Ishikawa (cell line): ENCODE results near the gene WNT7A.

Source experiments
- CEBPB ChIP-seq: IDR thresholded peaks from 2 replicates; pipeline ENCODE4 v1.6.1; 2012
- CREB1 ChIP-seq: IDR thresholded peaks from 2 replicates; pipeline ENCODE4 v1.6.1; 2012; ENCODE audit warnings: low read depth
- EGR1 ChIP-seq: IDR thresholded peaks from 2 replicates; pipeline ENCODE4 v1.6.1; 2012
- EP300 ChIP-seq: IDR thresholded peaks from 2 replicates; pipeline ENCODE4 v1.6.1; 2012; ENCODE audit warnings: borderline replicate concordance
- FOXM1 ChIP-seq: IDR thresholded peaks from 2 replicates; pipeline ENCODE4 v1.6.1; 2012; ENCODE audit warnings: low read depth, borderline replicate concordance
- NFIC ChIP-seq: IDR thresholded peaks from 2 replicates; pipeline ENCODE4 v1.6.1; 2012
- RAD21 ChIP-seq: IDR thresholded peaks from 2 replicates; pipeline ENCODE4 v1.6.1; 2012; ENCODE audit warnings: low read depth
- TAF1 ChIP-seq: IDR thresholded peaks from 2 replicates; pipeline ENCODE4 v1.6.1; 2012; ENCODE audit warnings: low read depth, mild to moderate bottlenecking
- YY1 ChIP-seq: IDR thresholded peaks from 2 replicates; pipeline ENCODE4 v1.6.1; 2012; ENCODE audit warnings: low read depth
- ZBTB7A ChIP-seq: IDR thresholded peaks from 2 replicates; pipeline ENCODE4 v1.6.1; 2012; ENCODE audit warnings: low read depth
- TF ChIP-seq, protein P1 (sequence below): IDR thresholded peaks from 2 replicates; pipeline ENCODE4 v1.6.1; 2012
- TF ChIP-seq, protein P2 (sequence below): IDR thresholded peaks from 2 replicates; pipeline ENCODE4 v1.6.1; 2012; ENCODE audit warnings: low read depth, mild to moderate bottlenecking

The WNT7A gene

DNA sequence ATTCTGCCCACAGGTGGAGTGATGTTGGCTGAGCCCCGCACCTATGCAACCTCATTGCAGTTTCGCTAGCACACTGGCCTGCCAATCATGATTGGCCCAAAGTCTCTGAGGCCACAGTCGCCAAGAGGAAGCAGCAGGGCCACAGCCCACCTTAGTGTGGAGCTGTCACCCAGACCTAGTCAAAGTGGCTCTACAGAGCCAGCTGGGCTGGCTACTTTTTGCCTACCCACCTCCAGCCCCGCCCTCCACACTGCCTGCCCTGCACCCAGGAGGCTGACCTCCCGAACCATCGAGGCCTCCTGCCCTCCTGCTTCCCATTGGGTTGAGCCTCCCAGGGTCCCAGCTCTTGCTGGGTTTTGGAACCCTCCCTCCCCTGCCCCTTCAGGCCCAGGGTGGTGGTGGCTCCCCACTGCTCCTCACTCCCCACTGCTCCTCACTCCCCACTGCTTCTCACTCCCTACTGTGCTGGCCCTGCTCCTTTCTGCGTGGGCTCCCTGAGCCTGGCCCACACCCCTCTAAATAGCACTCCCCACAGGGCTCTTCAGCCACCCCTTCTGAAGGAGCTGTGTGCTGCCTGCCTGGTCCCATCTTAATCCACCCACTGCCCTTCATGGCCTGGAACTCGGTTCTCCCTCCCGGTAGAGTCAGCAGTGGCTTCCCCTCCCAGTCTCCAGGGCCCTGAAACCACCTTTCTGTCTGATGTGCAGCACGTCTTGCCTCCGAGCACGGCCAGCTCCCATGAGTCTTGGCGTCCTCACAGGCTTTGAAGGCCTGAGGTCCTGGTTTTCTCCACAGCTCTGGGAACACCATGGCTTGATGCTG, 89.3 kb downstream of the WNT7A start:
- TF ChIP-seq, protein P1, sequence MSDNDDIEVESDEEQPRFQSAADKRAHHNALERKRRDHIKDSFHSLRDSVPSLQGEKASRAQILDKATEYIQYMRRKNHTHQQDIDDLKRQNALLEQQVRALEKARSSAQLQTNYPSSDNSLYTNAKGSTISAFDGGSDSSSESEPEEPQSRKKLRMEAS = no peak
- TF ChIP-seq TAF1 (no peak), EP300 (no peak)

DNA sequence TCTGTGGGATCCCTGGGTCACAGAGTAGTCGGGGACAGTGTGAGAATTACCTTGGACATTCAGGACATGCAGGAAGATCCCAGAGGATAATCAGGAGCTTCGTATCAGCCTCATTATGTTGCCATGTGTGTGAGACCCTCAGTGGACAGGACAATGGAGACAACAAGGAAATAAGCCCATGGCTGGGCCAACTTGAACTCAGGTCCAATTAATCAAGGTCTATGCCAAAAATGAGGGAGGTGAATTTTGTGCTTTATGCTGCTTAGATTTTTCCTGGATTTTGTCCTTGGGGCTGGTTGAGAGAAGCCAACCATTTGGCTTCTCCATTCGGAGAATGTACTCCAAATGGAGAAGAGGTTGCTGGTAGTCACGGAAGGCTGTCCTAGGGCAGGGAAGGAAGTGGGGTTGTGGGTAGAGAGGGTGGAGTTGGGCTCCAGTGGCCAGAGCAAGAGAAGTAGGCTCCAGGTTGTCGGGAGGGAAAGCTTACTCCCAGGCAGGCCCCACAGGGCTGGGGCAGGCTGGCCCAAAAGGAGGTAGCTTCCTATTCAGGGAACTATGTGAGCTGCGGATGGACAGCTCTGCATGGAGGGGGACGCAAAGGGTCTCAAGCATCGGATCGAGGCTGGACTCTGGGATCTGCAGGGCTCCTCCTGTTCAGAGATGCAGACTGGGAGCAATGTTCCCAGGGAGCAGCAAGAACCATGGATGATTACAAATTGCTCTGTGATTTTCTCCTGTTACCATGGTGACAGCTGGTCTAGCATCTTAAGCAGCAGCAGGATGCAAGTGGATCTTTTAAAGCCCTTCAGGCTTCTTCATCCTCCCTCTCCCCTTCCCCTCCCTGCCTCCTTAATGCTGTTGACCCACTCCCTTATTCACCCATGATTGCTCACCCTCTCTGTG, 91.1 kb downstream of the WNT7A start:
- TF ChIP-seq ZBTB7A = no peak

DNA sequence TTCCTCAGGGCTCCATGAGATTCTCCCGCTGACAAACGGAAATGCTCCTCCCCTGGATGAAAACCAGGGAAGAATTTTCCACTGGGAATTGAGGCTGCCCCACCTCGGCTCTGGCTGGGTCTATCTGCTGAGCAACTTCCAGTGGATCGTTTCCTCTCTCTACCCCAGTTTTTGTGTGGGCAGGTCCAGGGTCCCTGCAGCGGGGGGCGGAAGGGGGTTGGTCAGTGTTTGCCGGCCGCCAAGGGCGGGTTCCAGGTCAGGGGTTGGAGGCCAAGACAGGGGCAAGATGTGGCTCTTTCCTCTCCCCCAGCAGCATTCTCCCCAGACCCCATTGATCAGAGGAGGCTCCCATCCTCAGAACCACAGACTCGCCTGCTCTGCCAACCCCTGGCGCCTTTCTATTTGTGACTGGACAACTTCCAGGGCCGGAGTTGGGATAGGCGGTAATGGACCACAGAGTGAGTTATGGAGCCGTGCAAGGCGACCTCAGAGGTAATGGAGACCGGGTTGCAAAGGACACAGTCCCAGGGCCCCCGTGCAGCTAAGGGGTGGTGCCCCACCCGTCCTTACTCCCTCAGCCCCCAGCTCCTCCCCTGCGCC, 92.2 kb downstream of the WNT7A start:
- no peak for TF ChIP-seq EGR1

DNA sequence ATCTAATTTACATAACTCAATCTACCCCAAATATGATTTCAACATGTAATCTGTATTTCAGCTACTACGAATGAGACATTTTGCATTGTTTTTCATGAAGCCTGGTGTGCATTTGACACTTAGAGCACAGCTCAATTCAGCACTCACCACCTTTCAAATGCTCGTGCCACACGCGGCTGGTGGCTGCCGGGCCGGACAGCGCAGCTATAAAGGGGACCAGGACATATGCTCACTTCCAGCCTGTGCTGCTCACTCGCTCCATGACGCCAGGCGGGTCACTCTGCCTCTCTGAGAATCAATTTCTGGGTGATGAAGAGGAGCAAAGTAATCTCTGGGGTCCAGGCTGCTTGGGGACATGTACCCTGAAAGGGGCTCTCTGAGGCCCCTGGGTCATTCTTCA, 93.1 kb downstream of the WNT7A start:
- TF ChIP-seq FOXM1 = no peak

DNA sequence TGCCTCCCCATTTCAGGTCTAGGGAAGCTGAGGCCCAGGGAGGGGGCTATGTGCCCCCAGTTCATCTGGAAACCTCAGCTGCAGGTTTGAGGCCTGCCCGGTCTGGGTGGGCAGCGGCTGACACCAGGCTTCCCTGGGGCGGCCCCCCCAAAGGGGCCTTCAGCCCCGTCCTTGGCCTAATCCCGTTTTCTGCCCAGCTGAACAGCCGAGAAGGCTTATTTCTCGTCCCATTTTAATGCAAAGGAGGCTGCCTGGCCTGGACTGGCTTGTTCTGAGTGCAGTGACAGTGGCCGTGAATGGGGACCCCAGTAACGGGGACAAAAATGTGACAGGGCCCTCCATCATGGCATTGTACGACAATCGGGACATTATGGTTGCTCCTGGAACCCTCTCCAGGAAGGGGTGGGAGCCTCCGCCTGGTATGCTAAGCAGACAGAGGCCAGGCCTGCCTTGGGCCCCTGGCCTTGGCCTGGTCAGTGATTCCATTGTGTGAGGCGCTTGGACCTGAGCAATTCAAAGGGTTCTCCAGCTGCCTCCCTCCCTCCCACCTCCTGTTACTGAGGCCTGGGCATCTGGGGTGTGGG, 93.9 kb downstream of the WNT7A start:
- TF ChIP-seq YY1 (no peak), EGR1 (no peak), TAF1 (no peak), RAD21 (no peak), CEBPB (no peak), NFIC (no peak)
- TF ChIP-seq, protein P2, sequence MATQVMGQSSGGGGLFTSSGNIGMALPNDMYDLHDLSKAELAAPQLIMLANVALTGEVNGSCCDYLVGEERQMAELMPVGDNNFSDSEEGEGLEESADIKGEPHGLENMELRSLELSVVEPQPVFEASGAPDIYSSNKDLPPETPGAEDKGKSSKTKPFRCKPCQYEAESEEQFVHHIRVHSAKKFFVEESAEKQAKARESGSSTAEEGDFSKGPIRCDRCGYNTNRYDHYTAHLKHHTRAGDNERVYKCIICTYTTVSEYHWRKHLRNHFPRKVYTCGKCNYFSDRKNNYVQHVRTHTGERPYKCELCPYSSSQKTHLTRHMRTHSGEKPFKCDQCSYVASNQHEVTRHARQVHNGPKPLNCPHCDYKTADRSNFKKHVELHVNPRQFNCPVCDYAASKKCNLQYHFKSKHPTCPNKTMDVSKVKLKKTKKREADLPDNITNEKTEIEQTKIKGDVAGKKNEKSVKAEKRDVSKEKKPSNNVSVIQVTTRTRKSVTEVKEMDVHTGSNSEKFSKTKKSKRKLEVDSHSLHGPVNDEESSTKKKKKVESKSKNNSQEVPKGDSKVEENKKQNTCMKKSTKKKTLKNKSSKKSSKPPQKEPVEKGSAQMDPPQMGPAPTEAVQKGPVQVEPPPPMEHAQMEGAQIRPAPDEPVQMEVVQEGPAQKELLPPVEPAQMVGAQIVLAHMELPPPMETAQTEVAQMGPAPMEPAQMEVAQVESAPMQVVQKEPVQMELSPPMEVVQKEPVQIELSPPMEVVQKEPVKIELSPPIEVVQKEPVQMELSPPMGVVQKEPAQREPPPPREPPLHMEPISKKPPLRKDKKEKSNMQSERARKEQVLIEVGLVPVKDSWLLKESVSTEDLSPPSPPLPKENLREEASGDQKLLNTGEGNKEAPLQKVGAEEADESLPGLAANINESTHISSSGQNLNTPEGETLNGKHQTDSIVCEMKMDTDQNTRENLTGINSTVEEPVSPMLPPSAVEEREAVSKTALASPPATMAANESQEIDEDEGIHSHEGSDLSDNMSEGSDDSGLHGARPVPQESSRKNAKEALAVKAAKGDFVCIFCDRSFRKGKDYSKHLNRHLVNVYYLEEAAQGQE = no peak

DNA sequence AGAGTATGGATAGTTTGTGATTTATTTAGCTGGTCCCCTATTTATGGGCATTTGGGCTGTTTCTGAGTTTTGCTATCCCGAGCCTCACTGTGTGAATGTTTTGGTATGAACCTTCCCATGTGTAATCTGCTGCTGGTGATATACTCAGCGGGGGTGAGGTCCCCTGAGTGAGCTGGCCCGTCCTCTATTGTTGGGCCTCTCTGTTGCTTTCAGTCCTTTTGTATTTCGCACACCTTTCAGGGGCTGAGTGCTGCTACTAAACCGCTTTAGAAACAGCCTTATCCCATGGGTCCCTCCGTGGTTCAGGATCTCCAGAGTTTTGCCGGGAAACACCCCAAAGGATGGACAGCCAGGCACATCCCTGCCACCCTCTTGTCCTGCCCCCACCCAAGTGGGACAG, 94.5 kb downstream of the WNT7A start:
- no peak for TF ChIP-seq CEBPB

DNA sequence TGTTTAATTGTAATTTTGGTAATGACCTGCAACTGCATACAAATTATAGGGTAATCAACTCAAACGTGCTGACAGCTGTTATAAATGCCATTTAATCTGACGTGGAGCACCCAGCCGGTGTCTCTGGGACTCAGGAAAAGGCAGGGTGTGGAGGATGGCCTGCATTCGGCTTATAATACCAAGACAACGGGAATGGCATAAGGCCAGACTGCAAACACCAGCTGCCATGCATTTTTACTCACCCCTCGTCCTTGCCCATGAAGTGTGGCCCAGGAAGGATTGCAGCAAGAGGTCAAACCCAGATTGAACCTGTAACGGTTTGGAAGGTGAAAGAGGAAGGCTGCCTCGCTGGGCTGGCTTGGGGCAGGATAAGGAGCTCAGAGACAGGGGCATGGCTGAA, 96.4 kb downstream of the WNT7A start:
- TF ChIP-seq FOXM1 (no peak), NFIC (no peak), CEBPB (no peak), CREB1 (no peak), RAD21 (no peak), EGR1 (no peak), YY1 (no peak)
- TF ChIP-seq, protein P1 = no peak

DNA sequence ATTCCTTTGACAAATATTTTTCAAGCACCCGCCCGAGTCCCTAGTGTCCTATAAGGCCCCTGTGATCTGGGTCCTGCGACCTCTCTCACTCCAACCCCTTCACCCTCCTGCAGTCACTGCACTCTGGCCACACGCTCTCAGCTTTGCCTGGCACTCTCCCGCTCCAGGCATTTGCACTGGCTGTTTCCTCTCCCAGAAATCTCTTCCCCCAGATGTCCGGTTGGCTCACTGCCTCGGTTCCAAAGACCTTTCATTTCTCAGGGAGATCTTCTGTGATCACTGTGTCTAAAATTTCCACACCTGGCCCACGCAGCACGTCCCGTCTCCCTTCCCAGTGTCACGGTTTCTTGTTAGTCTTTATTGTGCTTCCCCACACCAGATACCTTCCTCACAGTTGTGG, 97.4 kb downstream of the WNT7A start:
- TF ChIP-seq CEBPB = no peak
- no peak for TF ChIP-seq RAD21
- TF ChIP-seq TAF1 = no peak
- no peak for TF ChIP-seq ZBTB7A
- no peak for TF ChIP-seq NFIC
- TF ChIP-seq EGR1 = no peak
- TF ChIP-seq, protein P2 = no peak
- no peak for TF ChIP-seq CREB1
